8988T (cell line): ENCODE results near the gene TTLL3.
"Not testable (repeated sequence)": the region's sequence is repeated elsewhere in the genome, so short reads cannot be mapped to it uniquely, and the experiment has no call there.

Source experiments
- DNase-seq: peaks from one replicate; pipeline ENCODE4 v3.0.0; 2011

The TTLL3 gene

GRCh38 chr3:9872067-9872466 lies 62.0 kb downstream of the TTLL3 start:
- not testable (repeated sequence) for DNase-seq

DNA sequence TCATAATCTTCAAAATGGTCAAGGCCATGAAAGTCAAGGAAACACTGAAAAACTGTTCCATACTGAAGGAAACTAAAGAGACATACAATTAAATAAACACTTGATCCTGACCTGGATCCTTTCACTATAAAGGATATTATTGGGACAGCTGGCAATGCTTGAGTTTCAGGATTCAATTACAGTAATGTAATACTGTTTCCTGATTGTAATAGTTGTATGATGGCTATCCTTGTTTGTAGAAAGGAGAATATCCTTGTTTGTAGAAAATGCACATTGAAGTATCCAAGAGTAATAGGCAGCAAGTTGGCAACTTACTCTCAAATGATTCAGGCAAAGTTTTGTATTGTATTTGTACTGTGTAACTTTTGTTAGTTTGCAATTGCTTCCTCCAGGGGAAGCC lies 65.4 kb downstream of the TTLL3 start:
- no peak for DNase-seq

DNA sequence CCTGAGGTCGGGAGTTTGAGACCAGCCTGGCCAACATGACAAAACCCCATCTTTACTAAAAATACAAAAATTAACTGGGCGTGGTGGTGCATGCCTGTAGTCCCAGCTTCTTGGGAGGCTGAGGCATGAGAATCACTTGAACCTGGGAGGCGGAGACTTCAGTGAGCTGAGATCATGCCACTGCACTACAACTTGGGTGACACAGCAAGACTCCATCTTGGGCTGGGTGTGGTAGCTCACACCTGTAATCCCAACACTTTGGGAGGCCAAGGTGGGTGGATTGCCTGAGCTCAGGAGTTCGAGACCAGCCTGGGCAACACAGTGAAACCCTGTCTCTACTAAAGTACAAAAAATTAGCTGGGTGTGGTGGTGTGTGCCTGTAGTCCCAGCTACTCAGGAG lies 66.2 kb downstream of the TTLL3 start:
- DNase-seq: not testable (repeated sequence)

DNA sequence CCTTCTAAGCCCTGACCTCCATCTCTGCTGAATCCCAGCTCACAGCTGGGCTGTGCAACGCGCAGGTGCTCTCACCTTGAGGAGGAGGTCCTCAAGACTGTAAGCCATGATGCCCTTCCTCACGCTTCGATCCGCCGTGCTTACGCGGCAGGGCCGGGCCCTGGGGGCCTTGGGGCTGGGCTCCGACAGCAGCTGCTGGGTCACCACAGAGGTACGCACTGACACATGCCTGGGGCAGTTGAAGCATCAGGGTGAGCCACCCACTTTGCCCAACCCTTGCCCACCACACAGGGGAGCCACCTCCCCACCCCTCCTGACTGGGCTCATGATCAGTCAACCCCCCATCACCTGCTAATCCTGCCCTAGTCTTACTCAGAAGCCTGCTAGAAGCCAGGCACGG lies 66.9 kb downstream of the TTLL3 start:
- no peak for DNase-seq

DNA sequence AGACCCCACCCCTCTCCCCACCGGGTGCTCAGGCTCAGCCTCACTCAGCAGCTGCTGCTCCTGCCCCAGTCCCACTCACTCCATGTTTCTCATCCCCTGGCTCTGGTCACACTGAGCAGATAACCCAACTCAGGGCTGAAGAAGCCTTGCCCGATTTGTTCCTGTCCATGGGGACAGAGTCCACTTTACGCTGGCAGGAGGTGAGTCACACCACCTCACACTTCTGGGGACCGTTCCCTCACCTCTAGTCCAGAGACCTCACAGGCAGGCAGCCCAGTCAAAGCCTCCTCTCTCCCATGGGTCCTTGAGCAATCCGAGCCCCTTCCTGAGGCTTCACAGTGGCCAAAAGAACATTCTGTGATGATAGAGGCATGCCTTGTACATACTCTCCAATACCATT lies 68.6 kb downstream of the TTLL3 start:
- no peak for DNase-seq

GRCh38 chr3:9879830-9880549 lies 69.9 kb downstream of the TTLL3 start, which contains the start of gene CIDEC:
TSS of gene CIDEC (minus strand) at chr3:9880253. CDS start at chr3:9878486, 1,767 bp downstream.
- no peak for DNase-seq

DNA sequence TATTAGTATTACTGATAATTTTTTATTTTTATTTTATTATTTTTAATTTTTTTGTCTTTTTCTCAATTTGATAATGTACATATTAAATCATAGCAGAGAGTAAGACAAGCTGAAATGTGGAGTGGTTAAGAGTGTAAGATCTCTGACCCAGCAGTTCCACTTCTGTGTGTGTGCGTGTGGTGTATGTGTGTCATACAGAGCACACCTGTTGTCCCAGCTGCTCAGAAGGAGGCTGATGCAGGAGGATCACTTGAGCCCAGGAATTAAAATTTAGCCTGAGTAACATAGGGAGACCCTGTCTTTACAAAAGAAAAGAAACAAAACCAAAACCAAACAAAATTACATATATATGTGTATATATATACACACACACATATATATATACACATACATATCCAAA lies 71.4 kb downstream of the TTLL3 start:
- DNase-seq: no peak

- DNase-seq: no peak
Measured at GRCh38 chr3:9883706-9884554, 73.9 kb downstream of the TTLL3 start.

DNA sequence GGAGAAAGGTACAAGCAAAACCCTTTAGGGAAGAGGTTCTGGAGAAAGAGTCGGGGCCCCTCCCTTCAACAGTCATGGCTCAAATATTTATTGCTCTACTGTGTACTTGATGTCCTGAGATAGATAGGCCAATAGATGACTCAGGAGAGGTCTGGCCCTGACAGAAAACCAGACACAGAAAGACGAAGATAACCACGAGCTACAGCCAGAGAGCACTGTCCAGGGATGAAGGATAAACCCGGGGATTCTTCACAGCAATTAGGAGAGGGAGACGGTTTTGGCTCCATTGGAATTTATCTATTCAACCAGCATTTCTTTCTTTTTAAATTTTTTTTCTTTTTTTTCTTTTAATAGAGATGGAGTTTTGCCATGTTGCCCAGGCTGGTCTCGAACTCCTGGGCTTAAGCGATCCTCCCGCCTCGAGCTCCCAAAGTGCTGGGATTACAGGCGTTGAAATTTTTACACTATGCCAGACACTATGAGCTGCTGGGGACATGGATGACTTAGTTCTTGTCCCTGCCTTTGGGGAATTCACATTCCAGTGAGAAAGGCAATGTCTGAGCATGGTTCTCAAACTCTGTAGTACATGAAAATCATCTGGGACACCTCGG lies 74.6 kb downstream of the TTLL3 start:
- peak; percentile 77 for DNase-seq
